Smooth muscle cell (in vitro differentiated cells): Measurements from ENCODE around the gene ARPC5L. TPM values are rescaled to one million over a fixed set of nuclear protein-coding genes. Genes with fewer than 3 reads are reported as not detected.
"Not testable (repeated sequence)": the region's sequence is repeated elsewhere in the genome, so short reads cannot be mapped to it uniquely, and the experiment has no call there.

ENCODE experiments used
- DNase-seq: peaks from one replicate; lab custom pipeline; 2025; ENCODE audit not compliant: unreplicated experiment; lab: John Stamatoyannopoulos, UW
- H2AFZ ChIP-seq: fragments of 200-600 bp; sonication (generic); 2 replicates; pipeline ENCODE4 v1.6.0; 2016; ENCODE audit warnings: antibody characterized with exemption, low read depth, mild to moderate bottlenecking
- H3F3A ChIP-seq: fragments of 200-600 bp; sonication (generic); 2 replicates; pipeline ENCODE4 v1.6.0; 2017; ENCODE audit warnings: antibody characterized with exemption, low read depth
- H3K27ac ChIP-seq: fragments of 200-600 bp; sonication (generic); 2 replicates; pipeline ENCODE4 v1.5.1; 2016; ENCODE audit warnings: low read depth, mild to moderate bottlenecking
- H3K27me3 ChIP-seq: fragments of 200-600 bp; sonication (generic); 2 replicates; pipeline ENCODE4 v1.6.1; 2016; ENCODE audit warnings: low read depth, mild to moderate bottlenecking
- H3K36me3 ChIP-seq: fragments of 200-600 bp; sonication (generic); 2 replicates; pipeline ENCODE4 v1.5.1; 2016; ENCODE audit warnings: low read depth
- H3K4me1 ChIP-seq: fragments of 200-600 bp; sonication (generic); 2 replicates; pipeline ENCODE4 v1.5.1; 2016; ENCODE audit warnings: low read depth
- H3K4me2 ChIP-seq: fragments of 200-600 bp; sonication (generic); 2 replicates; pipeline ENCODE4 v1.6.0; 2016; ENCODE audit warnings: mild to moderate bottlenecking
- H3K4me3 ChIP-seq: fragments of 200-600 bp; sonication (generic); 2 replicates; pipeline ENCODE4 v1.5.1; 2016; ENCODE audit warnings: mild to moderate bottlenecking
- H3K79me2 ChIP-seq: fragments of 200-600 bp; sonication (generic); 2 replicates; pipeline ENCODE4 v1.6.0; 2016; ENCODE audit warnings: low read depth, mild to moderate bottlenecking
- H3K9ac ChIP-seq: fragments of 200-600 bp; sonication (generic); 2 replicates; pipeline ENCODE4 v1.6.0; 2016; ENCODE audit warnings: low read depth
- H3K9me3 ChIP-seq: fragments of 200-600 bp; sonication (generic); replicated peaks from 2 replicates; pipeline ENCODE4 v1.5.1; 2016; ENCODE audit warnings: low read depth
- H4K20me1 ChIP-seq: fragments of 200-600 bp; sonication (generic); 2 replicates; pipeline ENCODE4 v1.6.0; 2016; ENCODE audit warnings: low read depth
- CTCF ChIP-seq: fragments of 200-600 bp; sonication (generic); IDR thresholded peaks from 2 replicates; pipeline ENCODE4 v1.5.1; 2017; ENCODE audit warnings: borderline replicate concordance, mild to moderate bottlenecking, antibody characterized with exemption; ENCODE audit not compliant: insufficient read depth, poor library complexity, severe bottlenecking
- WGBS: methylation state at CpG from one replicate; pipeline ENCODE4 v1.1.7; 2016; ENCODE audit warnings: low lambda C conversion rate; 5-methylcytosine and 5-hydroxymethylcytosine counted together
- polyA plus RNA-seq: library from polyadenylated mRNA; unstranded; fragments of >200 nt; fragmentation: Nextera tagmentation; extraction: Ambion mirVana; gene quantifications from 2 replicates; pipeline ENCODE4 v1.2.1, GENCODE V29; 2016
- total RNA-seq: library from RNA; depleted of rRNA; stranded (reverse); fragments of >200 nt; gene quantifications from 2 replicates; pipeline ENCODE4 v1.2.3, GENCODE V29; 2014

The ARPC5L gene
- total and polyA plus RNA-seq, 2 experiments from 2014 or later = 20.9 to 69.8 TPM

- Histone ChIP-seq H2AFZ (no peak overlapping the region), H4K20me1 (no peaks in the 10 kb centered on the region), H3K9me3 (no peaks in the 10 kb centered on the region), H3K36me3 (no peaks in the 10 kb centered on the region), H3K27ac (no peak overlapping the region), H3K9ac (no peak overlapping the region), H3K4me1 (no peaks in the 10 kb centered on the region), H3K4me2 (no peak overlapping the region), H3K79me2 (no peaks in the 10 kb centered on the region), H3K27me3 (no peaks in the 10 kb centered on the region), H3F3A (no peaks in the 10 kb centered on the region), H3K4me3 (no peak overlapping the region)
- DNase-seq = no peak
- WGBS = 85% methylated on average over 2 of the region's 2 CpGs
- no peak for TF ChIP-seq CTCF
These were observed 46.2 kb downstream of the ARPC5L start for GRCh38 chr9:124908098-124908497.

- no peaks in the 10 kb centered on the region for H4K20me1 ChIP-seq
- H3K79me2 ChIP-seq = no peaks in the 10 kb centered on the region
- DNase-seq = no peak
- no peak overlapping the region for H3K4me3 ChIP-seq
- H3K4me1 ChIP-seq = no peaks in the 10 kb centered on the region
- no peak overlapping the region for H2AFZ ChIP-seq
- H3K9me3 ChIP-seq = no peaks in the 10 kb centered on the region
- H3K27ac ChIP-seq = no peak overlapping the region
- no peak for TF ChIP-seq CTCF
- H3K9ac ChIP-seq = no peak overlapping the region
- H3K27me3 ChIP-seq = no peaks in the 10 kb centered on the region
- H3K36me3 ChIP-seq = no peaks in the 10 kb centered on the region
- WGBS = 100% methylated on average over 1 of the region's 1 CpG
- no peaks in the 10 kb centered on the region for H3F3A ChIP-seq
- H3K4me2 ChIP-seq = no peak overlapping the region
These were observed 49.8 kb downstream of the ARPC5L start for GRCh38 chr9:124911766-124912165.

GRCh38 chr9:124913378-124913777 lies 51.4 kb downstream of the ARPC5L start:
- H2AFZ ChIP-seq = no peak overlapping the region
- no peak overlapping the region for H3K27ac ChIP-seq
- no peaks in the 10 kb centered on the region for H3K36me3 ChIP-seq
- H3K27me3 ChIP-seq = no peaks in the 10 kb centered on the region
- TF ChIP-seq CTCF = no peak
- H4K20me1 ChIP-seq = no peaks in the 10 kb centered on the region
- H3F3A ChIP-seq = no peaks in the 10 kb centered on the region
- H3K4me3 ChIP-seq = no peak overlapping the region
- no peak overlapping the region for H3K4me2 ChIP-seq
- no peaks in the 10 kb centered on the region for H3K4me1 ChIP-seq
- DNase-seq = no peak
- H3K9me3 ChIP-seq = no peaks in the 10 kb centered on the region
- no peaks in the 10 kb centered on the region for H3K79me2 ChIP-seq
- 96% methylated on average over 2 of the region's 2 CpGs for WGBS
- H3K9ac ChIP-seq = no peak overlapping the region

- Histone ChIP-seq H3K27ac (no peak overlapping the region), H3K4me3 (no peak overlapping the region), H3K4me2 (no peak overlapping the region), H3K4me1 (no peaks in the 10 kb centered on the region), H3K9me3 (no peaks in the 10 kb centered on the region), H3K27me3 (no peaks in the 10 kb centered on the region), H3K36me3 (no peaks in the 10 kb centered on the region), H3K79me2 (no peaks in the 10 kb centered on the region), H4K20me1 (no peaks in the 10 kb centered on the region), H3F3A (no peaks in the 10 kb centered on the region), H3K9ac (no peak overlapping the region), H2AFZ (no peak overlapping the region)
- TF ChIP-seq CTCF = no peak
- DNase-seq = no peak
- WGBS = 98% methylated on average over 5 of the region's 5 CpGs
These were observed 52.9 kb downstream of the ARPC5L start for GRCh38 chr9:124914753-124915405.

GRCh38 chr9:124920394-124920793 lies 58.5 kb downstream of the ARPC5L start:
- not testable (repeated sequence) for H3K4me3 ChIP-seq, H2AFZ ChIP-seq, H3K9ac ChIP-seq, H3K27ac ChIP-seq, DNase-seq, H3F3A ChIP-seq, H3K27me3 ChIP-seq, H3K9me3 ChIP-seq, H4K20me1 ChIP-seq, H3K36me3 ChIP-seq, H3K4me1 ChIP-seq, H3K4me2 ChIP-seq, H3K79me2 ChIP-seq
- 97% methylated on average over 6 of the region's 6 CpGs for WGBS
